WTC11 (cell line): ENCODE results near the gene ALKBH4. TPM values are rescaled to one million over a fixed set of nuclear protein-coding genes. Genes with fewer than 3 reads are reported as not detected.

Source experiments
- ATAC-seq: fragments of 200-7000 bp; cut with Tn5 transposase; 2 replicates; pipeline ENCODE4 v1.10.0; 2021; ENCODE audit warnings: mild to moderate bottlenecking, moderate library complexity
- CTCF ChIA-PET: fragments of 300-600 bp; sonication (Branson Sonifier 250); formaldehyde crosslinking; loops from one replicate; lab custom pipeline; 2021; ENCODE audit warnings: antibody characterized with exemption; lab: Charles Lee
- POLR2A ChIA-PET: fragments of 350-600 bp; sonication (Branson Sonifier 250); formaldehyde crosslinking; loops from one replicate; lab custom pipeline; 2021; ENCODE audit warnings: antibody characterized with exemption; lab: Charles Lee
- DNase-seq: peaks from one replicate; pipeline ENCODE4 v3.0.0; 2021; ENCODE audit warnings: low spot score
- H3K27ac Mint-ChIP-seq: 2 replicates; pipeline ENCODE4 v1.8.0; 2021; ENCODE audit warnings: mixed read lengths
- H3K27me3 Mint-ChIP-seq: 2 replicates; pipeline ENCODE4 v1.8.0; 2021; ENCODE audit warnings: low read depth, mild to moderate bottlenecking, moderate library complexity, mixed read lengths
- H3K36me3 Mint-ChIP-seq: 2 replicates; pipeline ENCODE4 v1.8.0; 2021; ENCODE audit warnings: mixed read lengths
- H3K4me1 Mint-ChIP-seq: 2 replicates; pipeline ENCODE4 v1.8.0; 2022; ENCODE audit warnings: mixed read lengths
- H3K4me3 Mint-ChIP-seq: 2 replicates; pipeline ENCODE4 v1.8.0; 2021; ENCODE audit warnings: mild to moderate bottlenecking, moderate library complexity, mixed read lengths
- H3K9me3 Mint-ChIP-seq: 2 replicates; pipeline ENCODE4 v1.8.0; 2021; ENCODE audit warnings: mixed read lengths
- CBFB ChIP-seq: sonication (generic); formaldehyde crosslinking; IDR thresholded peaks from 2 replicates; pipeline ENCODE4 v1.8.1; 2022; ENCODE audit warnings: mild to moderate bottlenecking, low read depth, missing genetic modification reagents
- E2F4 ChIP-seq: sonication (generic); formaldehyde crosslinking; IDR thresholded peaks from 2 replicates; pipeline ENCODE4 v1.8.1; 2022; ENCODE audit warnings: low read depth, mild to moderate bottlenecking, moderate library complexity, missing genetic modification reagents, borderline replicate concordance
- E2F5 ChIP-seq: sonication (generic); formaldehyde crosslinking; IDR thresholded peaks from 2 replicates; pipeline ENCODE4 v1.8.1; 2022; ENCODE audit warnings: mild to moderate bottlenecking, moderate library complexity, missing genetic modification reagents
- HMGA2 ChIP-seq: fragments of 250-450 bp; sonication (Bioruptor Pico); IDR thresholded peaks from 2 replicates; pipeline ENCODE4 v1.4.0; 2021; ENCODE audit warnings: mild to moderate bottlenecking, moderate library complexity
- HMGXB4 ChIP-seq: sonication (generic); formaldehyde crosslinking; IDR thresholded peaks from 2 replicates; pipeline ENCODE4 v1.8.1; 2023; ENCODE audit warnings: mild to moderate bottlenecking, moderate library complexity, missing genetic modification reagents
- IRF1 ChIP-seq: sonication (generic); formaldehyde crosslinking; IDR thresholded peaks from 2 replicates; pipeline ENCODE4 v1.8.0; 2023; ENCODE audit warnings: missing genetic modification reagents
- IRF2 ChIP-seq: sonication (generic); formaldehyde crosslinking; IDR thresholded peaks from 2 replicates; pipeline ENCODE4 v1.8.0; 2022; ENCODE audit warnings: low read depth, missing genetic modification reagents, borderline replicate concordance
- NR2C2 ChIP-seq: sonication (generic); formaldehyde crosslinking; IDR thresholded peaks from 2 replicates; pipeline ENCODE4 v1.8.0; 2022; ENCODE audit warnings: mild to moderate bottlenecking, missing genetic modification reagents
- SP1 ChIP-seq: sonication (generic); formaldehyde crosslinking; conservative IDR thresholded peaks from 2 replicates; pipeline ENCODE4 v1.8.1; 2022; ENCODE audit warnings: missing genetic modification reagents
- USF1 ChIP-seq: sonication (generic); formaldehyde crosslinking; IDR thresholded peaks from 2 replicates; pipeline ENCODE4 v1.8.0; 2022; ENCODE audit warnings: mild to moderate bottlenecking, missing genetic modification reagents
- ZNF121 ChIP-seq: sonication (generic); formaldehyde crosslinking; IDR thresholded peaks from 2 replicates; pipeline ENCODE4 v1.8.0; 2023; ENCODE audit warnings: missing genetic modification reagents
- ZNF423 ChIP-seq: fragments of 250-450 bp; sonication (Bioruptor Pico); IDR thresholded peaks from 2 replicates; pipeline ENCODE4 v2.1.2; 2022; ENCODE audit warnings: mild to moderate bottlenecking, moderate library complexity
- total RNA-seq: library from RNA; stranded (reverse); gene quantifications from 3 replicates; pipeline ENCODE4 v1.2.3, GENCODE V29; 2021
- TF ChIP-seq, protein P1 (sequence below): sonication (generic); formaldehyde crosslinking; IDR thresholded peaks from 2 replicates; pipeline ENCODE4 v1.8.0; 2022; ENCODE audit warnings: mild to moderate bottlenecking, missing genetic modification reagents
- TF ChIP-seq, protein P2 (sequence below): fragments of 250-450 bp; sonication (Bioruptor Pico); IDR thresholded peaks from 2 replicates; pipeline ENCODE4 v2.1.2; 2022; ENCODE audit warnings: mild to moderate bottlenecking, moderate library complexity

Gene ALKBH4
- total RNA-seq, 1 experiment from 2014 or later: 20.4 TPM

DNA sequence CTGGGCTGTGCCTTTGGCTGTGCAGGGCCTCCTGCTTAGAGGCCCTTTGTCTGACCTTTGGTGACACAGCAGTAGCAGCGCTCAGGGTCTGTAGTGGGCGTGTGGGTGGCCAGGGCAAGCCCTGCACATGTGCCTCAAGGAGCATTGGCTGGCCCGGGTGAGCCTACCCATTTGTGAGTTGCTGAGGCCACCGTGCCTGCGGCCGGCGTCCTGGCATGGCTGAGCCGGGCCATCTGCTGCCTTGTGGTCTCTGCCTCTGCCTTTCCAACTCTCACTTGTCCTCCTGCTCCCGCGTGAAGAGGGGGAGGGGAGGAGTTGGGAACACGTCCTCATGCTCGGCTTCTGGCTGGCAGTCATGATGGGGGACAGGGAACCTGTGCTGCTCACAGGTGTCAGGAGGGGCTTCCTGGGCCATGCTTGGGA, 40.5 kb downstream of the ALKBH4 start (continued):
- TF ChIP-seq CBFB (CRISPR knock-in tag) (no peak), NR2C2 (no peak), IRF2 (CRISPR knock-in tag) (no peak), HMGA2 (CRISPR knock-in tag) (no peak)
- TF ChIP-seq, protein P1, sequence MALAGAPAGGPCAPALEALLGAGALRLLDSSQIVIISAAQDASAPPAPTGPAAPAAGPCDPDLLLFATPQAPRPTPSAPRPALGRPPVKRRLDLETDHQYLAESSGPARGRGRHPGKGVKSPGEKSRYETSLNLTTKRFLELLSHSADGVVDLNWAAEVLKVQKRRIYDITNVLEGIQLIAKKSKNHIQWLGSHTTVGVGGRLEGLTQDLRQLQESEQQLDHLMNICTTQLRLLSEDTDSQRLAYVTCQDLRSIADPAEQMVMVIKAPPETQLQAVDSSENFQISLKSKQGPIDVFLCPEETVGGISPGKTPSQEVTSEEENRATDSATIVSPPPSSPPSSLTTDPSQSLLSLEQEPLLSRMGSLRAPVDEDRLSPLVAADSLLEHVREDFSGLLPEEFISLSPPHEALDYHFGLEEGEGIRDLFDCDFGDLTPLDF: no peak
- TF ChIP-seq, all 79 proteins: peak for 0

DNA sequence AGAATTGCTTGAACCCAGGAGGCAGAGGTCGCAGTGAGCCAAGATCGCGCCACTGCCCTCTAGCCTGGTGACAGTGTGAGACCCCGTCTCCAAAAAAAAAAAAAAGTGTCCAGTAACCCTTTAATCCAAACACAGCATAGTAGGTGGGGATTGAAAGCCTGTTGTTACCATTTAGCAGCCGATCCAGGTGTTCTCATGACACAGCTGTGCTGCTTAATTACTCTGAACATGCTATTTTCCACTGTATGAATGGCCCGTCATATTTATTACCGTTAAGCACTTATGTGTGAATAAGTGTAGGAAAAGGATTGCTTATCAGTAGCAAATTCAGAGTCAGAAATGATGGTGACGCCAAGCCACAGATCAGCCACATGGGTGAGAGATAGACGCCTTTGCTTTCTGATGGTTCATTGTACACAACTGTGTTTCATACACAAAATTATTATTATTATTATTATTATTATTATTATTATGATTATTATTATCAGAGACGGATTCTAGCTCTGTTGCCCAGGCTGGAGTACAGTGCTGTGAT, 42.9 kb downstream of the ALKBH4 start:
- Mint-ChIP-seq H3K27ac (no peak overlapping the region), H3K4me1 (peaks cover 12% of the 10 kb centered on the region), H3K27me3 (no peaks in the 10 kb centered on the region), H3K9me3 (no peaks in the 10 kb centered on the region)
- ATAC-seq: no peak
- POLR2A ChIA-PET: interaction anchor here (0.6 kb wide), 2 partner anchors 31 to 88 kb away, joined by 6 to 10 read pairs; no protein-coding TSS in a partner anchor
- no peak for TF ChIP-seq ZNF121 (CRISPR knock-in tag)
- TF ChIP-seq HMGA2 (CRISPR knock-in tag): peak; percentile 59; the same call in 1 of the 2 replicates
- TF ChIP-seq, all 79 proteins: peak for 1
- H3K36me3 Mint-ChIP-seq: peaks cover 35% of the 10 kb centered on the region
- no peak for DNase-seq
- no peak overlapping the region for H3K4me3 Mint-ChIP-seq
- CTCF ChIA-PET: interaction anchor here (0.7 kb wide), 1 partner anchor 10 kb away, joined by 3 read pairs; no protein-coding TSS in a partner anchor

DNA sequence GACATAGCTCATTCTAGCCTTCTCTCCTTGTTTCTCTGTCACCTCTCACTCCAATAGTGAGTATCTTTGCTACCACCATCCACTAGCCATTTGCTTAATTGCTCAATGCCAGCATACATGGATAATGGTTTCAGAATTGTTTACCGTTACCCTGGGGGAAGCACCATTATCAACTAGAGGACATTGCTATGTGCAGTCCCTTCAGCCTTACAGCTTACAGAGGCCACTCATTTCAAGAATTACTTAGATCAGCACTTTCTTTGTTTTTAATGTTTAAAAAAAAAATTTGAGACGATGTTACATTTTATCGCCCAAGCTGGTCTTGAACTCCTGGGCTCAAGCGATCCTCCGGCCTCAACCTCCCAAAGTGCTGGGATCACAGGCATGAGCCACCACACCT, 46.1 kb downstream of the ALKBH4 start:
- POLR2A ChIA-PET: no interaction called here
- no peaks in the 10 kb centered on the region for H3K27me3 Mint-ChIP-seq
- DNase-seq (no peak), ATAC-seq (no peak)
- H3K9me3 Mint-ChIP-seq: no peaks in the 10 kb centered on the region
- H3K36me3 Mint-ChIP-seq: peaks cover 30% of the 10 kb centered on the region
- CTCF ChIA-PET: no interaction called here
- no peak overlapping the region for H3K27ac Mint-ChIP-seq
- H3K4me3 Mint-ChIP-seq: no peak overlapping the region
- no peak for TF ChIP-seq SP1 (CRISPR knock-in tag)
- no peak for TF ChIP-seq IRF2 (CRISPR knock-in tag)
- TF ChIP-seq E2F5 (CRISPR knock-in tag): no peak
- TF ChIP-seq E2F4 (CRISPR knock-in tag): no peak
- no peak for TF ChIP-seq HMGXB4 (CRISPR knock-in tag)
- no peak for TF ChIP-seq IRF1 (CRISPR knock-in tag)
- TF ChIP-seq, protein P2, sequence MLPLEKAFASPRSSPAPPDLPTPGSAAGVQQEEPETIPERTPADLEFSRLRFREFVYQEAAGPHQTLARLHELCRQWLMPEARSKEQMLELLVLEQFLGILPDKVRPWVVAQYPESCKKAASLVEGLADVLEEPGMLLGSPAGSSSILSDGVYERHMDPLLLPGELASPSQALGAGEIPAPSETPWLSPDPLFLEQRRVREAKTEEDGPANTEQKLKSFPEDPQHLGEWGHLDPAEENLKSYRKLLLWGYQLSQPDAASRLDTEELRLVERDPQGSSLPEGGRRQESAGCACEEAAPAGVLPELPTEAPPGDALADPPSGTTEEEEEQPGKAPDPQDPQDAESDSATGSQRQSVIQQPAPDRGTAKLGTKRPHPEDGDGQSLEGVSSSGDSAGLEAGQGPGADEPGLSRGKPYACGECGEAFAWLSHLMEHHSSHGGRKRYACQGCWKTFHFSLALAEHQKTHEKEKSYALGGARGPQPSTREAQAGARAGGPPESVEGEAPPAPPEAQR (CRISPR knock-in tag): no peak
- no peak for TF ChIP-seq USF1 (CRISPR knock-in tag)
- TF ChIP-seq ZNF423 (CRISPR knock-in tag): no peak
- no peaks in the 10 kb centered on the region for H3K4me1 Mint-ChIP-seq
